Left hindlimb (tissue), 1 donor: ENCODE measurements around the gene FLVCR1.
A peak's percentile ranks its signal among the peaks of the same experiment; 100 is the strongest.
"Not testable (repeated sequence)": the region's sequence is repeated elsewhere in the genome, so short reads cannot be mapped to it uniquely, and the experiment has no call there.

ENCODE experiments used
- DNase-seq: peaks from one replicate; pipeline ENCODE4 v3.0.0-alpha.2; 2018

Gene FLVCR1

DNA sequence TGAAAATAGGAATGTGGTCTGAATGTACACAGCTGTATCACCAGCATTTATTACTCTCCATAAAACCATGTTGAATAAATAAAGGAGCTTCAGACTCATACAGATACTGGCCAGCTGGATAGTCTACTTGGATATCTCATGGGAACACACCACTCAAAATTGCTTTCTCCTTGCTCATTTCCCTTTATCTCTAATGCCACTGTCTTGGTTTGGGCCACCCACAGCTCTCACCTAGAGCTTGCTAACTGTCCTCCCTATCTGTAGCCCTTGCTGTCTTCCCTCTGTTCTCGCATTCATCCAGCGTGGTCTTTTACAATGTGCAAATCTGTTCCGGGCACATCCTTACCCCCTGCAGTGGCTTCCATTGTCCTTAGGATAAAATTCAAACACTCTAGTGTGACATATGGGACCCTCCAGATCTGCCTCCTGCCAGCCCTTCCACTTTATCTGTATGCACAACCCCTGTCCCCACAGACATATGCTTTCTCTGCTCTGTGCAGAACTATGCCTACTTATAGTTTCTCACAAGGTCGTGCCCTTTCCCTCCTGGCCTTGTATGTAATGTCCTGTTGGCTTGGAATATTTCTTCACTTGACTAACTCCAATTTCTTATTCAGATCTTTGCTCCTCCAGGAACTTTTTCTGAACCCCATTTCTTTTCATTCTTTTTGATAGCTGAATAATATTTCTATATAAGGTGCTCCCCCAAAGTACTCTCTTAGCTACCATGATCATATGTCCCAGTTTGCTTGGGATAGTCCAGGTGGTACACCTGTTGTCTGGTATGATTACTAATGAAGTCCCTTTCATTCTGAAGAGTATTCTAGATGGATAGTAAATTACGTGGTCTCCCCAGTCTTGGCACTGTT, 2.9 kb downstream of the FLVCR1 start:
- no peak for DNase-seq

DNA sequence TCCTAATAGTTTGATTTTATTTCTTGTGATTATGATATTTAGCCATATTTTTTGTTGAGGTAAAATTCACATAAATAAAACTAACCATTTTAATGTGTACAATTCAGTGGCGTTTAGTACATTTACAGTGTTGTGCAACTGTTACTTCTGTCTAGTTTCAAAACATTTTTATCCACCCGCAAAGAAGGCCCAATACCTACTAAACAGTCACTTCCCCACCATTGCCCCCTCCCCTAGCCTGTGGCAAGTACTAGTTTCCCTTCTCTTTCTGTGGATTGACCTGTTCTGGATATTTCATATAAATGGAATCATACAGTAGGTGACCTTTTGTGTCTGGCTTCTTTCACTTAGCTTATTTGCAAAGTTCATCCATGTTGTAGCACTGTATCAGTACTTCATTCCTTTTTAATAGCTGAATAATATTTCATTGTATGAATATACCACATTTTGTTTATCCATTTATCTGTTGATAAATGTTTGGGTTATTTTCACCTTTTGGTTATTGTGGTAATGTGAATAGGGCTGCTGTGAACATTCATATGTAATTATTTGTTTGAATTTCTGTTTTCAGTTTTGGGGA, 4.1 kb downstream of the FLVCR1 start:
- no peak for DNase-seq

GRCh38 chr1:212863345-212863744, 5.3 kb downstream of the FLVCR1 start:
- DNase-seq = not testable (repeated sequence)

- DNase-seq = no peak
Observed at GRCh38 chr1:212864201-212864600, 6.1 kb downstream of the FLVCR1 start.

GRCh38 chr1:212867192-212867591, 9.1 kb downstream of the FLVCR1 start:
- no peak for DNase-seq

- DNase-seq = no peak
Observed at GRCh38 chr1:212871976-212872375, 13.9 kb downstream of the FLVCR1 start.

- no peak for DNase-seq
Observed at GRCh38 chr1:212873518-212873917, 15.4 kb downstream of the FLVCR1 start.

- no peak for DNase-seq
Observed at GRCh38 chr1:212878418-212878817, 20.3 kb downstream of the FLVCR1 start.

GRCh38 chr1:212879947-212880690, 22.0 kb downstream of the FLVCR1 start:
- no peak for DNase-seq

DNA sequence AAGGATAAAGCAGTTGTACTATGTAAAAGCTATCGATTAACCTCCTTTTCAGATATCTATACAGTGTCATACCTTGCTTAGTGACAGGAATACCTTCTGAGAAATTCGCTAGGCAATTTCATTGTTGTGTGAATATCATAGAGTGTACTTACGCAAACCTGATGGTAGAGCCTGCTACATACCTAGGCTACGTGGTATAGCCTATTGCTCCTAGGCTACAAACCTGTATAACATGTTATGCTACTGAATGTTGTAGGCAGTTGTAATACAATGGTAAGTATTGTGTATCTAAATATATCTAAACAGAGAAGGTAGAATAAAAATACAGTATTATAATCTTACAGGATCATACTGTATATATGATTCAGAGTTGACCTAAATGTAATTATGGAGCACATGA, 26.5 kb downstream of the FLVCR1 start:
- no peak for DNase-seq

- DNase-seq = no peak
Observed at GRCh38 chr1:212892108-212892507, 34.0 kb downstream of the FLVCR1 start.

DNA sequence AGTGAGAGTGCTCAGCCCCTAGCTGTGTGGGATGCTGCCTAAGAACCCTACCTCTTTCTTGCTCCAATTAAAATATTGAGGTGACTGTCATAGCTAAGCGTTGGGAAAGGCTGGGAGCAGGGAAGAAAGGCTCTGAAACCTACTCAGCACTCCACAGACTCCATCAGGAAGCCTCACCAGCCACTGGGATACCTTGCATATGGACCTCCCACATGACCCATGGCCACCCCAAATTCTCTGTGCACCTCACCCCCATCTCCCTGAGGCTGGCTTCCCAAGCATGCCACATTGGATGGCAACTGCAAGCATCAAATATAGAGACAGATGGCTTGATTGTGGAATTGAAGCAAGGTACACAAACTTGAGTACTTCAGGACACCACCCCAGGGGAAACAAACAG, 41.8 kb downstream of the FLVCR1 start:
- no peak for DNase-seq

- no peak for DNase-seq
Observed at GRCh38 chr1:212901290-212901689, 43.2 kb downstream of the FLVCR1 start.

DNA sequence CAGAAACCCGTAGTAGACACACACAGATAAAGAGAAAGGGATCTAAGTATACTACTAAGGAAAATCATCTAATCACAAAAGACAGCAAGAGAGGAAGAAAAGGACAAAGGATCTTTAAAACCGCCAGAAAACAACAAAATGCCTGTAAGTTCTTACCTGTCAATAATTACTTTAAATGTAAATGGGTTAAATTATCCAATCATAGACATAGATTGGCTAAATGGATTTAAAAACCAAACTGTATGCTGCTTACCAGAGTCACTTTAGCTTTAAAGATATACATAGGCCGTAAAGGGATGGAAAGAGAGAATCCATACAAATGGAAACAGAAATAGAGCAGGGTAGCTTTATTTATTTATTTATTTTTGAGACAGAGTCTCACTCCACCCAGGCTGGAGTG, 44.0 kb downstream of the FLVCR1 start:
- no peak for DNase-seq

DNA sequence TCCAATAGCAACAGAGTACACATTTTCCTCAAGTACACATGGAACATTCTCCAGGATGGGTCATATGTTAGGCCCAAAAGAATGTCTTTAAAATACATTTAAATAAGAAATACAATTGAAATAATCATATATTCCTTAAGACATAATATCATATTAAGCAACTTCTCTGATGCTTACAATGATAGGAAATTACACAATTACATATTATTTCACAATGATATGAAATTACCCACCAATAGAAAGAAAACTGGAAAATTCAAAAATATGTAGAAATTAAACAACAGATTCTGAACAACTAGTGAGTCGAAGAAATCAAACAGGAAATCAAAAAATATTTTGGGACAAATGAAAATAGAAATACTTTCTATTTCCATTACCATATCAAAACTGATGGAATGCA, 45.6 kb downstream of the FLVCR1 start:
- no peak for DNase-seq

GRCh38 chr1:212908071-212908470, 50.0 kb downstream of the FLVCR1 start:
- not testable (repeated sequence) for DNase-seq

DNA sequence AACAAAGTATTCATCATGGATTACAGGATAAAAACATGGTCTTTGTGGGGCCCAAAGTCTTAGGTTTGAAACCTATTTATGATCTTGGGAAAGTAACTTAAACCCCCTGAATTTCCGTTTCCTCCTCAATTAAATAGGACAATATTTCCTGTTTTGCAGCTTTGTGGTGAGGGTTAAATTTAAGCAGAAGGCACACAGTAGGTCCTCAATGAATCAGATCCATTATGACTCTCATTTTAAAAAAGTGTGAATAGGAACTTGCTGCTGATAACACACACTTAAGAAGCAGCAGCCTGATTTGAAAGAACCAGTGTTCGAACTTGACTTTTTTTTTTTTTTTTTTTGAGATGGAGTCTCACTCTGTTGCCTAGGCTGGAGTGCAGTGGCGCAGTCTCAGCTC, 50.9 kb downstream of the FLVCR1 start:
- DNase-seq = no peak

DNA sequence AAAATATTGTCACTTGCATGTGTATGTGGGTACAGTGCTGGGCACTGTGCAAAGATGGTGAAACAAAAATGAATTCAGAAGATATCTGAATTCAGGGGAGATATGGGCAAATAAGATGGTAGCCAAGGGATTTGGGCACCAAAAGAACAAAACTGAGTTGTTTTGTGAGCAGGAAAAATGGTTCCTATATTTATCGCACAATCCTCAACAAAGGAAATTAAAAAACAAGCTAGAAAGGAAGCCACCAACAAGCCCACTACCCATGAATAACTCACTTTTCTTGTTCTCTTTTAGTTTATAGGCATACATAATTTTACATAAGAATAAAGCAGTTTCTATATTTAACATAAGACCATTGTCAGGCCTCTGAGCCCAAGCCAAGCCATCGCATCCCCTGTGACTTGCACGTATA, 51.6 kb downstream of the FLVCR1 start:
- DNase-seq = no peak

- not testable (repeated sequence) for DNase-seq
Observed at GRCh38 chr1:212910213-212910612, 52.1 kb downstream of the FLVCR1 start.

DNA sequence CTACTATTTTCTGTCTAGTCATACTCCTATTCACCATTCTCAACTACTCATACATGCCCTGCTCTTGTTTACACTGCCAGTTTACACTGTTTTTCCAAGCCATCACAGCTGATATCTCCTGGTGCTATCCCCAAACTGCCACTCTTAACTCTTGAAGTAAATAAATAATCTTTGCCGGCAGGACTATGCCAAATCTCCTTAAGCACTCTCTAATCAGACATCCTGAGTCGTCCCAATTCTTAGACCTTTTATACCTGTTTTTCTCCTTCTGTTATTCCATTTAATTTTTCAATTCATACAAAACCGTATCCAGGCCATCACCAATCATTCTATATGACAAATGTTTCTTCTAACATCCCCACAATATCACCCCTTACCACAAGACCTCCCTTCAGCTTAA, 55.6 kb downstream of the FLVCR1 start:
- DNase-seq = not testable (repeated sequence)

DNA sequence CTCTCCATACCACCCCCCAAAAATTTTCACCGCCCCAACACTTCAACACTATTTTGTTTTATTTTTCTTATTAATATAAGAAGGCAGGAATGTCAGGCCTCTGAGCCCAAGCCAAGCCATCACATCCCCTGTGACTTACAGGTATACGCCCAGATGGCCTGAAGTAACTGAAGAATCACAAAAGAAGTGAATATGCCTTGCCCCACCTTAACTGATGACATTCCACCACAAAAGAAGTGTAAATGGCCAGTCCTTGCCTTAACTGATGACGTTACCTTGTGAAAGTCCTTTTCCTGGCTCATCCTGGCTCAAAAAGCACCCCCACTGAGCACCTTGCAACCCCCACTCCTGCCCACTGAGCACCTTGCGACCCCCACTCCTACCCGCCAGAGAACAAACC, 56.0 kb downstream of the FLVCR1 start:
- DNase-seq = not testable (repeated sequence)

DNA sequence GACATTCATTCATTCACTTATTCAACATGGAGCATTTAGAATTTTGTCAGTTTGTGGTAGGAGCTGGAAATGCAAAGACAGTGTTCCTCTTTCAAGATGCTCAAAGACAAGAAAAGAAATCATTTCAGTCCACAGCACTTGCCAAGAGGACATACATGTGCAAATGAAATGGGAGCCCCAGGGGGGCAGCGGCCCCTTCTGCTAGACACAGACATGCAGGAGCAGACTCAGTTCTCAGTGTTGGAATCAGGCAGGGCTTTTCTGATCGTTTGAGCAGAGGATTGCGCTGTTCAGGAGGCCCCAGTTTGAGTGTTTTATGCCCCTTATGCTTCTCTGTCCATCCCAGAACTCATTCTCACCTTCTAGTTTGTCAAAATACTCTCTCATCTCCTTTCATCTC, 56.7 kb downstream of the FLVCR1 start:
- DNase-seq = no peak

DNA sequence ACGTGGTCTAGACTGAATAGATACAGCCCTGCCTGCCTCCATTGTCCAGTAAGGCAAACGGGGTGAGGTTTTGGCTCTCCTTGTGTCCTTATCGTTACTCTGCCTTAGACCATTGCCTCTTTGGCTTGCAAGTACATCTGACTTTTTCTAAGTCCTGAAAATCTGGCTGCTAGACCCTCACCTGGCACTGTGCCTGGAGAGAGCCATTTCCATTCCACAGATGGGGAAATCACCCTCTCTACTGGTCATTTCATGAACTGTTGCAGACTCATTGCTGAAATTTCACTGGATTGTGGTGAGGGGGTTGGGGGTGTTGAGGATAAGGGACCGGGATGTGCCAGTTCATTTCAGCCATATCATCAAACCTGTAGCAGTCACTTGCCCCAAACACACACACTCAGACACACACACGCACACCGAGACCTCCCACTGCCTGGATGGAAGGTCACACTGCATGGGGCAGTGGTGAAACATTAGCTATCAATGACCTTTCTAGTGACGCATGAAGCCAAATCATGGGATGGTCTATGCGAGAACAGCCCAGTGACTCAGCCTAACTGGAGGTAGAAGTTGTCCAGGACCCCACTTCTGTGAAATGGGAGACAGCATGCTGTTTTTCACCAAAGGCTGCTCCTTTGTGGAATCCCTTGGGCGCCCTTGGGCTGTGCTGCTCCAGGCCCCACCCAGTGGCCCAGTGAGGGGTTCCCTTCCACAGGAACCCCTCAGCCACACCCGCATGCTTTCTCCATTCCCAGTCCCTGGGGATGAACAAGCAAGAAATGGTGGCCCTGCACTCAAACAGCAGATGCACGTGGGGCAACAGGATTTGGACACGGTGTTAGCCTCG, 57.4 kb downstream of the FLVCR1 start:
- peak; percentile 76 for DNase-seq
